Hepatocyte (in vitro differentiated cells): ENCODE results near the gene MED13L.

Experiments
- EZH2 ChIP-seq: fragments of 200-600 bp; sonication (generic); IDR thresholded peaks from 2 replicates; pipeline ENCODE4 v1.6.1; 2016; ENCODE audit warnings: antibody characterized with exemption, mild to moderate bottlenecking, borderline replicate concordance
- EZH2phosphoT487 ChIP-seq: fragments of 200-600 bp; sonication (generic); IDR thresholded peaks from one replicate; pipeline ENCODE4 v1.6.1; 2018; ENCODE audit warnings: antibody characterized with exemption, mild to moderate bottlenecking, low read depth, moderate library complexity; ENCODE audit not compliant: unreplicated experiment, severe bottlenecking
- TF ChIP-seq, protein P1 (sequence below): fragments of 200-600 bp; sonication (generic); IDR thresholded peaks from 2 replicates; pipeline ENCODE4 v1.5.1; 2016; ENCODE audit warnings: antibody characterized with exemption, mild to moderate bottlenecking; ENCODE audit not compliant: poor library complexity

DNA sequence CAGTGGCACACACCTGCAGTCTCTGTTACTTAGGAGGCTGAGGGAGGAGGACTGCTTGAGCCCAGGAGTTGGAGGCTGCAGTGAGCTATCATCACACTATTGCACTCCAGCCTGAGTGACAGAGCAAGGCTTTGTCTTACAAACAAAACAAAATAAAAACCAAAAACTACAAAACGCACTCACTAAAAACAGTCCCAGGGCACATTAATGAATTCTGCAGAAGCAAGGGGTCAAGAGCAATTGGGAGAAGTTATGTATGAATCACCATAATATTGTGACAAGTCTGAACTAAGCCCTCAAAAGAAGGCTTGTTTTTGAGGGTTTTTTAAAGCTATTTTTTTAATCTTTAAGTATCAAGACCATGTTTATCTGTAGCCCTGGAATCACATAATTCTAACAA, 201.1 kb downstream of the MED13L start:
- TF ChIP-seq, protein P1, sequence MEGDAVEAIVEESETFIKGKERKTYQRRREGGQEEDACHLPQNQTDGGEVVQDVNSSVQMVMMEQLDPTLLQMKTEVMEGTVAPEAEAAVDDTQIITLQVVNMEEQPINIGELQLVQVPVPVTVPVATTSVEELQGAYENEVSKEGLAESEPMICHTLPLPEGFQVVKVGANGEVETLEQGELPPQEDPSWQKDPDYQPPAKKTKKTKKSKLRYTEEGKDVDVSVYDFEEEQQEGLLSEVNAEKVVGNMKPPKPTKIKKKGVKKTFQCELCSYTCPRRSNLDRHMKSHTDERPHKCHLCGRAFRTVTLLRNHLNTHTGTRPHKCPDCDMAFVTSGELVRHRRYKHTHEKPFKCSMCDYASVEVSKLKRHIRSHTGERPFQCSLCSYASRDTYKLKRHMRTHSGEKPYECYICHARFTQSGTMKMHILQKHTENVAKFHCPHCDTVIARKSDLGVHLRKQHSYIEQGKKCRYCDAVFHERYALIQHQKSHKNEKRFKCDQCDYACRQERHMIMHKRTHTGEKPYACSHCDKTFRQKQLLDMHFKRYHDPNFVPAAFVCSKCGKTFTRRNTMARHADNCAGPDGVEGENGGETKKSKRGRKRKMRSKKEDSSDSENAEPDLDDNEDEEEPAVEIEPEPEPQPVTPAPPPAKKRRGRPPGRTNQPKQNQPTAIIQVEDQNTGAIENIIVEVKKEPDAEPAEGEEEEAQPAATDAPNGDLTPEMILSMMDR: no peak
- TF ChIP-seq EZH2 (no peak), EZH2phosphoT487 (no peak)
